Endothelial cell of umbilical vein (primary cell): Measurements from ENCODE around the gene MYO1E. TPM values are rescaled to one million over a fixed set of nuclear protein-coding genes. Genes with fewer than 3 reads are reported as not detected.

ENCODE experiments used
- BruUV-seq: library from RNA; stranded (reverse); fragments of 400-500 nt; replicated peaks from 2 replicates; lab custom pipeline; 2021; lab: Mats Ljungman, UMichigan
- CTCF ChIA-PET: fragments of 300-600, 350-600 bp; sonication (Branson Sonifier 250); formaldehyde crosslinking; loops from one replicate; lab custom pipeline; 2021; ENCODE audit warnings: antibody characterized with exemption, inconsistent platforms; lab: Charles Lee
- POLR2A ChIA-PET: fragments of 300-600, 350-600 bp; sonication (Branson Sonifier 250); formaldehyde crosslinking; loops from one replicate; lab custom pipeline; 2021; ENCODE audit warnings: antibody characterized with exemption, inconsistent platforms; lab: Charles Lee
- DNase-seq: peaks from one replicate; pipeline ENCODE4 v3.0.0-alpha.2; 2011; ENCODE audit warnings: low read depth, low spot score
- FAIRE-seq: peaks from 2 replicates; lab custom pipeline; 2011; peaks lifted over from hg19 to GRCh38; lab: Jason Lieb, UNC
- H2AFZ ChIP-seq: 2 replicates; pipeline ENCODE4 v1.6.0; 2012; ENCODE audit warnings: low read depth, low read length, control low read depth, inconsistent platforms
- H3K27ac ChIP-seq: 2 replicates; pipeline ENCODE4 v1.5.1; 2011; ENCODE audit warnings: low read depth, mild to moderate bottlenecking, control low read depth, low read length, moderate library complexity; ENCODE audit not compliant: insufficient read depth
- H3K27me3 ChIP-seq, 2 experiments: 2 replicates each; pipeline versions ENCODE4 v1.6.0 to v1.6.1; 2011; ENCODE audit warnings: low read length in 2 of 2, mixed read lengths in 1 of 2; ENCODE audit not compliant: control insufficient read depth in 2 of 2, insufficient read depth in 2 of 2
- H3K36me3 ChIP-seq, 2 experiments: 2 replicates in 1 of 2; 3 replicates in 1 of 2; pipeline ENCODE4 v1.5.1; 2011; ENCODE audit warnings: low read length in 2 of 2, mild to moderate bottlenecking in 1 of 2, moderate library complexity in 1 of 2; ENCODE audit not compliant: control insufficient read depth in 2 of 2, insufficient read depth in 2 of 2; ENCODE audit errors: extremely low read depth in 1 of 2
- H3K4me1 ChIP-seq: 3 replicates; pipeline ENCODE4 v1.5.1; 2011; ENCODE audit warnings: mild to moderate bottlenecking, low read length; ENCODE audit not compliant: control insufficient read depth, insufficient read depth; ENCODE audit errors: extremely low read depth
- H3K4me2 ChIP-seq: 2 replicates; pipeline ENCODE4 v1.6.1; 2011; ENCODE audit warnings: low read length, control low read depth, mixed read lengths; ENCODE audit not compliant: insufficient read depth
- H3K4me3 ChIP-seq, 3 experiments: fragments of 200-600 bp in 1 of 3; sonication (generic), shearing (Covaris generic) in 1 of 3; replicated peaks in 1 of 3; 2 replicates each; pipeline ENCODE4 v1.5.1; 2011 to 2016; ENCODE audit warnings: control low read depth in 3 of 3, low read length in 3 of 3, mild to moderate bottlenecking in 2 of 3, inconsistent platforms in 1 of 3, low read depth in 1 of 3, moderate library complexity in 1 of 3; ENCODE audit not compliant: insufficient read depth in 1 of 3
- H3K79me2 ChIP-seq: 2 replicates; pipeline ENCODE4 v1.6.0; 2012; ENCODE audit warnings: low read length, inconsistent platforms; ENCODE audit not compliant: control insufficient read depth, insufficient read depth
- H3K9ac ChIP-seq: replicated peaks from 2 replicates; pipeline ENCODE3; 2011; ENCODE audit warnings: low read length, control low read depth; ENCODE audit not compliant: insufficient read depth; ENCODE audit errors: extremely low read depth
- H3K9me1 ChIP-seq: replicated peaks from 3 replicates; pipeline ENCODE4 v1.6.0; 2011; ENCODE audit warnings: mild to moderate bottlenecking, low read length; ENCODE audit not compliant: control insufficient read depth, insufficient read depth; ENCODE audit errors: extremely low read depth
- H3K9me3 ChIP-seq: replicated peaks from 2 replicates; pipeline ENCODE4 v1.5.1; 2012; ENCODE audit warnings: low read length, inconsistent platforms; ENCODE audit not compliant: control insufficient read depth, insufficient read depth
- H4K20me1 ChIP-seq: replicated peaks from 2 replicates; pipeline ENCODE3; 2011; ENCODE audit warnings: mild to moderate bottlenecking, low read length; ENCODE audit not compliant: control insufficient read depth, insufficient read depth; ENCODE audit errors: extremely low read depth
- CTCF ChIP-seq, 2 donors: IDR thresholded peaks; 1 replicate in 1 of 2; 2 replicates in 1 of 2; pipeline ENCODE4 v1.5.1; 2011; ENCODE audit warnings: low read length in 2 of 2, mild to moderate bottlenecking in 2 of 2, moderate library complexity in 2 of 2, control low read depth in 1 of 2, inconsistent platforms in 1 of 2, low read depth in 1 of 2; ENCODE audit not compliant: insufficient read depth in 1 of 2; ENCODE audit errors: extremely low read depth in 1 of 2
- FOS ChIP-seq: IDR thresholded peaks from 2 replicates; pipeline ENCODE4 v1.6.1; 2011; ENCODE audit warnings: mild to moderate bottlenecking, low read length, moderate library complexity, borderline replicate concordance; ENCODE audit not compliant: insufficient read depth
- GATA2 ChIP-seq: IDR thresholded peaks from 2 replicates; pipeline ENCODE4 v1.7.0; 2011; ENCODE audit warnings: low read depth, mild to moderate bottlenecking, moderate library complexity, mixed read lengths, low read length; ENCODE audit not compliant: insufficient read length, insufficient read depth
- JUN ChIP-seq: IDR thresholded peaks from 2 replicates; pipeline ENCODE4 v1.6.1; 2011; ENCODE audit warnings: borderline replicate concordance, low read depth; ENCODE audit not compliant: insufficient read length, insufficient read depth
- MYC ChIP-seq: IDR thresholded peaks from one replicate; pipeline ENCODE4 v1.6.1; 2011; ENCODE audit warnings: mild to moderate bottlenecking, low read depth, low read length
- POLR2A ChIP-seq: IDR thresholded peaks from 2 replicates; pipeline ENCODE4 v1.6.1; 2012; ENCODE audit warnings: low read depth, mild to moderate bottlenecking, control low read depth, low read length
- POLR2AphosphoS5 ChIP-seq: IDR thresholded peaks from 2 replicates; pipeline ENCODE4 v1.6.1; 2012; ENCODE audit warnings: low read depth, mild to moderate bottlenecking, control low read depth, low read length, moderate library complexity; ENCODE audit not compliant: insufficient read depth
- dilution Hi-C: fragments of 300-500 bp; cut with MboI; formaldehyde crosslinking; loops from one replicate; pipeline ENCODE4 v1.15.0; 2019; ENCODE audit warnings: low sequenced_read_pairs; ENCODE audit not compliant: extremely low pct_ligation_motif_present
- intact Hi-C: fragments of 100-400 bp; cut with micrococcal nuclease; formaldehyde crosslinking; loops from one replicate; pipeline ENCODE4 v1.10.0; 2022
- polyA plus RNA-seq, 4 experiments: library from polyadenylated mRNA; depleted of rRNA in 3 of 4; stranded (reverse) in 3 of 4; unstranded in 1 of 4; fragments of >200 nt; gene quantifications; 2 replicates each; pipeline versions ENCODE4 v1.2.1 to v1.2.3, GENCODE V29; 2011 to 2012; ENCODE audit warnings: missing spikeins in 1 of 4
- total RNA-seq: library from RNA; stranded (reverse); gene quantifications from 2 replicates; pipeline ENCODE4 v1.2.3, GENCODE V29; 2021
- TF ChIP-seq, protein P1 (sequence below): IDR thresholded peaks from 2 replicates; pipeline ENCODE4 v1.6.1; 2011; ENCODE audit not compliant: insufficient read depth, insufficient read length

Gene MYO1E
- total and polyA plus RNA-seq, 2 donors (not counting 3 experiments of a cell fraction or from before 2014, with no cell fraction given): 31.6 to 218 TPM

- Histone ChIP-seq H3K27ac (no peak overlapping the region), H3K4me3 (no peak overlapping the region), H3K9me1 (no peaks in the 10 kb centered on the region), H2AFZ (no peak overlapping the region), H3K36me3 (peaks cover 4 to 6% of the 10 kb centered on the region in 2 experiments), H3K27me3 (no peaks in the 10 kb centered on the region), H3K9ac (no peak overlapping the region), H3K79me2 (no peaks in the 10 kb centered on the region), H3K4me1 (no peaks in the 10 kb centered on the region), H3K4me2 (no peak overlapping the region), H4K20me1 (no peaks in the 10 kb centered on the region), H3K9me3 (no peaks in the 10 kb centered on the region)
- ChIA-PET CTCF (interaction anchor here (1.0 kb wide), 1 partner anchor 42 kb away, joined by 3 read pairs; no protein-coding TSS in a partner anchor), POLR2A (no interaction called here)
- DNase-seq (no peak), FAIRE-seq (no peak)
- dilution Hi-C loops: no loop called here
- TF ChIP-seq MYC: no peak
- no TSS peak for BruUV-seq
- intact Hi-C loops: no loop called here
These were observed 112.6 kb downstream of the MYO1E start for GRCh38 chr15:59260090-59260489.

DNA sequence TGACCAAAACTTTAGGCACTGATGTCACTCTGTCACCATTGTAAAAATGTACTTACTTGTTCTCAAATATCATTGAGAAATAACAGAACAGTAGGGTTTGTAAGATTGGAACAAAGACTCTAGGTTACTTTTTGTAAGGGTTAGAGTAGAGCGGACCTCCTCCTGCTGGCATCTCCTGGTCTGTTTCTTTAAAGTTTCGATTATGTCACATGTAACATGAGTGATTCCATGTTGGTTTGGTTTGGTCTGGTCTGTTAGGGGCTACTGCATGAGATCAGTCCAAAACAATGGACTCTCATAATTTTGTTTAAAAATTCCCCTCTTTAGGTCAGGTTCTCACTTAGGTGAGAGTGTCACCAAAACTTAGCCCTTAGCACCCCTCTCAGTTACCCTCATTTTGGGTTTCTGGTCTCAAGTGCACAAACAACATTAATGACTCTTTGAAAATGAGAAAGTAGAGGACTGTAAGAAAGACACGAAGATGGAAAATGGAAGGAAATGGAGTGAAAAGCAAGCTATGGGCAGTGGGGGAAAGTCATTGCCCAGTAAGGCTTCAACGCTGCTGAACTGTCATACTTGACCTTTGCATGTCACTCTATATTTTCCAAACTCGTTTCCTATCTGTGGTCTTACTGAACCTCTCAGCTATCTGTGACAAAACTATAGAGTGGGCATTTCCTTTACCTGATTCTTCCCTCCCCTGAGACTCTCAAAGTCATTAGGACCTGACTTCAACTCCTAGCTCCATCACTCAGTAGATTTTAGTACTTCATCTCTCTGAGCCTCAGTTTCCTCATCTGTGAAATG, 113.3 kb downstream of the MYO1E start:
- dilution Hi-C loops (no loop called here), intact Hi-C loops (no loop called here)
- no peak overlapping the region for H3K4me3 ChIP-seq
- CTCF ChIA-PET: no interaction called here
- H3K79me2 ChIP-seq: no peaks in the 10 kb centered on the region
- no TSS peak for BruUV-seq
- H4K20me1 ChIP-seq: no peaks in the 10 kb centered on the region
- no peaks in the 10 kb centered on the region for H3K27me3 ChIP-seq
- POLR2A ChIA-PET: no interaction called here
- H3K9me1 ChIP-seq: no peaks in the 10 kb centered on the region
- H3K9ac ChIP-seq: no peak overlapping the region
- H3K36me3 ChIP-seq: peaks cover 4 to 7% of the 10 kb centered on the region in 2 experiments
- FAIRE-seq (no peak), DNase-seq (no peak)
- TF ChIP-seq FOS: no peak
- no peak for TF ChIP-seq POLR2AphosphoS5
- no peak for TF ChIP-seq CTCF (IDR thresholded peaks at IDR 0.05; ENCODE audit: extremely low read depth in 1 of 2, insufficient read depth in 1 of 2, low read depth in 1 of 2, low read length in 2 of 2)
- TF ChIP-seq, protein P1, sequence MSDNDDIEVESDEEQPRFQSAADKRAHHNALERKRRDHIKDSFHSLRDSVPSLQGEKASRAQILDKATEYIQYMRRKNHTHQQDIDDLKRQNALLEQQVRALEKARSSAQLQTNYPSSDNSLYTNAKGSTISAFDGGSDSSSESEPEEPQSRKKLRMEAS: no peak
- TF ChIP-seq GATA2: no peak
- no peak for TF ChIP-seq JUN
- TF ChIP-seq MYC: no peak
- no peak for TF ChIP-seq POLR2A
- no peak overlapping the region for H3K27ac ChIP-seq
- no peak overlapping the region for H2AFZ ChIP-seq
- no peak overlapping the region for H3K4me2 ChIP-seq
- no peaks in the 10 kb centered on the region for H3K4me1 ChIP-seq
- no peaks in the 10 kb centered on the region for H3K9me3 ChIP-seq
